ENCODE results near the gene HSF4.
A peak's percentile ranks its signal among the peaks of the same experiment; 100 is the strongest.

Gene HSF4

DNA sequence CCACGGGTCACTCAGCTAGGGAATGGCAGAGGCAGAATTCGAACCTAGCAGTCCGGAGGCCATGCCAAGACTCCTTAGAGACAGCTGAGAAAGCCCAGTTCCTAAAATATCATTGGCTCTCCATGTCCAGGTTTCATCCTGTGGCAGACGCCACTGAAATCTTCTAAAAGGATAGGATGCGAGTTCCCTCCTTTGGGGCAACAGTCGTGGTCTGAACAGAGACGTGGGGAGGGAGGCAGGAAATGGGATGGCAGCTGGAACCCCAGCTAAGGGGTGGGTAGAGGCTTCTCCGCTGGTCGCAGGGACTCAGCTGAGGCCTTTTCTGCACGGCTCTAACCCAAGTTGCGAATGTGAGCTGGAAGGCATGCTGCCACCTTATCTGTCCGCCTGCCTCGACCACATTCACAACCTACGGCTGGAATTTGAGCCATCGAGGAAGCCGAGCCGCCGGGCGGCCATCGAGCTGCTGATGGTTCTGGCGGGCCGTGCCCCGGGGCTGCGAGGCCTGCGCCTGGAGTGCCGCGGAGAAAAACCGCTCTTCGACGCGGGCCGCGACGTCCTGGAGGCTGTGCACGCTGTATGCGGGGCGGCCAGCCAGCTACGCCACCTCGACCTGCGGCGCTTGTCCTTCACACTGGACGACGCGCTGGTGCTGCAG lies 1.9 kb upstream of the HSF4 start:
- no peak for DNase-seq
- Mint-ChIP-seq H3K27me3 (ENCODE audit: low read depth, poor library complexity) (peaks cover 99% of the 10 kb centered on the region), H3K4me3 (peak overlapping the region; percentile 52), H3K27ac (no peak overlapping the region), H3K4me1 (peaks cover 9% of the 10 kb centered on the region), H3K36me3 (ENCODE audit: low read depth) (no peaks in the 10 kb centered on the region), H3K9me3 (peaks cover 4% of the 10 kb centered on the region)
- TF ChIP-seq, protein P1, sequence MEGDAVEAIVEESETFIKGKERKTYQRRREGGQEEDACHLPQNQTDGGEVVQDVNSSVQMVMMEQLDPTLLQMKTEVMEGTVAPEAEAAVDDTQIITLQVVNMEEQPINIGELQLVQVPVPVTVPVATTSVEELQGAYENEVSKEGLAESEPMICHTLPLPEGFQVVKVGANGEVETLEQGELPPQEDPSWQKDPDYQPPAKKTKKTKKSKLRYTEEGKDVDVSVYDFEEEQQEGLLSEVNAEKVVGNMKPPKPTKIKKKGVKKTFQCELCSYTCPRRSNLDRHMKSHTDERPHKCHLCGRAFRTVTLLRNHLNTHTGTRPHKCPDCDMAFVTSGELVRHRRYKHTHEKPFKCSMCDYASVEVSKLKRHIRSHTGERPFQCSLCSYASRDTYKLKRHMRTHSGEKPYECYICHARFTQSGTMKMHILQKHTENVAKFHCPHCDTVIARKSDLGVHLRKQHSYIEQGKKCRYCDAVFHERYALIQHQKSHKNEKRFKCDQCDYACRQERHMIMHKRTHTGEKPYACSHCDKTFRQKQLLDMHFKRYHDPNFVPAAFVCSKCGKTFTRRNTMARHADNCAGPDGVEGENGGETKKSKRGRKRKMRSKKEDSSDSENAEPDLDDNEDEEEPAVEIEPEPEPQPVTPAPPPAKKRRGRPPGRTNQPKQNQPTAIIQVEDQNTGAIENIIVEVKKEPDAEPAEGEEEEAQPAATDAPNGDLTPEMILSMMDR (IDR thresholded peaks at IDR 0.05): no peak

- Mint-ChIP-seq H3K27ac (no peak overlapping the region), H3K9me3 (peaks cover 4% of the 10 kb centered on the region), H3K4me3 (peak overlapping the region; percentile 55), H3K36me3 (ENCODE audit: low read depth) (no peaks in the 10 kb centered on the region), H3K27me3 (ENCODE audit: low read depth, poor library complexity) (peaks cover 99% of the 10 kb centered on the region), H3K4me1 (peaks cover 6% of the 10 kb centered on the region)
- TF ChIP-seq, protein P1 (IDR thresholded peaks at IDR 0.05): no peak
- DNase-seq: peak; percentile 65
Observed at GRCh38 chr16:67163164-67163998, 1.2 kb upstream of the HSF4 start.

GRCh38 chr16:67163999-67164558 lies 466 bp upstream of the HSF4 start:
- no peak for DNase-seq
- Mint-ChIP-seq H3K27me3 (ENCODE audit: low read depth, poor library complexity) (peaks cover 99% of the 10 kb centered on the region), H3K36me3 (ENCODE audit: low read depth) (no peaks in the 10 kb centered on the region), H3K4me3 (peak overlapping the region; percentile 55), H3K4me1 (peaks cover 3% of the 10 kb centered on the region), H3K27ac (no peak overlapping the region), H3K9me3 (peaks cover 4% of the 10 kb centered on the region)
- TF ChIP-seq, protein P1 (IDR thresholded peaks at IDR 0.05): no peak

DNA sequence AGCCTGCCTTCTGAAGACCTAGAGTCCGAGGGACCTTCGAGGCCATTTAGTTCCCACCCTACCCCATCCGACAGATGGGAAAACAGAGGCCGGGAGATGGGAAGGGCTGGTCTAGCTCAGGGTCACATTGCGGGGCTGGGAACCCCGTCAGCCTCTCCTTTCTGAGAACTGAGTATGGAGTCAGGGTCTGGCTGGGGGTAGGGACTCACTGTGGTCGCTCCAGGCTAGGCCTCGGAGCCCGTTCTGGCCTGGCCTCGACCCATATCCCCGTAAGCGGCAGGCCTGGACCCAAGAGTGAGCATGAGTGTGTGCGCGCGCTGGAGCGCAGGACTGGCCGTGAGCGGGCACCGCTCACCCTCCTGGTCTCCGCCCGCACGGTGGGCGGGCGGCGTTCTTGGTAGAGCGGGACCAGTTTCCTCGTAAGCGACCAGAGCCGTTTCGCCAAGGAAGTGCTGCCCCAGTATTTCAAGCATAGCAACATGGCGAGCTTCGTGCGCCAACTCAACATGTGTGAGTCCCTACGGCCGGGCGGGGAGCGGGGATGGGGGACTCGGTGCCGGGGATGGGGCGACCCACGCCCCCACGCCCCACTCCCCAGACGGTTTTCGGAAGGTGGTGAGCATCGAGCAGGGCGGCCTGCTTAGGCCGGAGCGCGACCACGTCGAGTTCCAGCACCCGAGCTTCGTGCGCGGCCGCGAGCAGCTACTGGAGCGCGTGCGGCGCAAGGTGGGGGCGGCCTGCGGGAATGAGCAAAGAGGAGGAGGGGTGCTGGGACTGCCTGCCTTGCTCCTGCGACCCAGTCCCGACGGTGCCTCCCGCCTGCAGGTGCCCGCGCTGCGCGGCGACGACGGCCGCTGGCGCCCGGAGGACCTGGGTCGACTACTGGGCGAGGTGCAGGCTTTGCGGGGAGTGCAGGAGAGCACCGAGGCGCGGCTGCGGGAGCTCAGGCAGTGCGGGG lies 855 bp downstream of the HSF4 start:
- no peaks in the 10 kb centered on the region for H3K36me3 Mint-ChIP-seq (ENCODE audit: low read depth)
- H3K27ac Mint-ChIP-seq: no peak overlapping the region
- TF ChIP-seq, protein P1 (IDR thresholded peaks at IDR 0.05): no peak
- DNase-seq: no peak
- peaks cover 15% of the 10 kb centered on the region for H3K4me1 Mint-ChIP-seq
- H3K9me3 Mint-ChIP-seq: peaks cover 4% of the 10 kb centered on the region
- H3K4me3 Mint-ChIP-seq: peak overlapping the region; percentile 11
- peaks cover 96% of the 10 kb centered on the region for H3K27me3 Mint-ChIP-seq (ENCODE audit: low read depth, poor library complexity)

GRCh38 chr16:67166110-67166547 lies 1.6 kb downstream of the HSF4 start:
- H3K36me3 Mint-ChIP-seq (ENCODE audit: low read depth): no peaks in the 10 kb centered on the region
- TF ChIP-seq, protein P1 (IDR thresholded peaks at IDR 0.05): no peak
- H3K27me3 Mint-ChIP-seq (ENCODE audit: low read depth, poor library complexity): peaks cover 93% of the 10 kb centered on the region
- DNase-seq: no peak
- H3K4me1 Mint-ChIP-seq: peaks cover 20% of the 10 kb centered on the region
- no peak overlapping the region for H3K4me3 Mint-ChIP-seq
- peaks cover 1% of the 10 kb centered on the region for H3K9me3 Mint-ChIP-seq
- no peak overlapping the region for H3K27ac Mint-ChIP-seq
